ENCODE results near the gene RPL27A.
A peak's percentile ranks its signal among the peaks of the same experiment; 100 is the strongest.

Gene RPL27A

DNA sequence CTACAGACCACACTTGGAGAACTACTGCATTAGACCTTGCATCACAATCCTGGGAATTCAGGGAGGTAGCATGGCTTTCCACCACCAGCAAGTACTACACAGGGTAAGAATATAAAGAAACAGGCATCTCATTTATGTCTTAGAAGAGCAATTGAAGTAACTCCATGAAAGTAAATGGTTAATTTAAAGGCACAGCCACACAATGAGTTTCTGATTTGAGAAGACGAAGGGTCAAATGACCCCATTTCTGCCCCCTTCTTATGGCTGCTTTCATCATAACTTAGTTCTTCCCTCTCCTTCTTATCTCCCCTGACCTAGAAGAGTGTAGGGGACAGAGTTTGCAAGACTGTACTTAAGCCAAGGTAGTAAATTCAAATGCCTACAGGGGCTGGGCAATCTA lies 6.1 kb upstream of the RPL27A start:
- H3K9ac ChIP-seq (ENCODE audit: low read length): no peak overlapping the region
- no peak overlapping the region for H3K4me3 ChIP-seq (ENCODE audit: low read depth in 1 of 2, low read length in 2 of 2)
- no peaks in the 10 kb centered on the region for H3K27me3 ChIP-seq (ENCODE audit: control insufficient read depth in 1 of 2, insufficient read depth in 2 of 2, low read length in 2 of 2)
- no peaks in the 10 kb centered on the region for H3K9me3 ChIP-seq (ENCODE audit: low read length)
- peaks cover 9% of the 10 kb centered on the region for H3K4me1 ChIP-seq (ENCODE audit: insufficient read depth, low read length)
- H3K36me3 ChIP-seq (ENCODE audit: insufficient read depth, low read length): peaks cover 12% of the 10 kb centered on the region
- no peak overlapping the region for H3K27ac ChIP-seq (ENCODE audit: low read depth, low read length)

DNA sequence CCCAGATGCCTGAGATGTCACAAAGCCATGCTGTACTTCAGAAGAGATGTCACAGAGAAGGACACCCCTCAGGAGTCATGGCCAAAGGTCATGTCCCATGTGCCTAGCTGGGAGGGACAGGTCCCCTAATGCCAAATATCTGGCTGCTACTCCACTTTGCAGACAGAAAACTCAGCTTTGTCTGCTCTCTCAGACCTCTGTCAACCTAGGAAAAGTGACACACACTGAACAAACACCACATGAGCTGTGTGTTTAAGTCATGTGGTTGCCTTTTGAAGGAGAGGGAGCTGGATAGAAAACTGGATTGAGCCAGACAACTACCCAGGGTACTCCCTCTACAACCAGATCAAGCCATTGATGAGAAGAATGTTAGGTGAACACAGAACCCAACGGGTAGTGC lies 3.6 kb upstream of the RPL27A start:
- H3K9ac ChIP-seq (ENCODE audit: low read length): no peak overlapping the region
- H3K27me3 ChIP-seq (ENCODE audit: control insufficient read depth in 1 of 2, insufficient read depth in 2 of 2, low read length in 2 of 2): no peaks in the 10 kb centered on the region
- no peaks in the 10 kb centered on the region for H3K9me3 ChIP-seq (ENCODE audit: low read length)
- no peak overlapping the region for H3K4me3 ChIP-seq (ENCODE audit: low read depth in 1 of 2, low read length in 2 of 2)
- no peak overlapping the region for H3K27ac ChIP-seq (ENCODE audit: low read depth, low read length)
- H3K4me1 ChIP-seq (ENCODE audit: insufficient read depth, low read length): peaks cover 14% of the 10 kb centered on the region
- H3K36me3 ChIP-seq (ENCODE audit: insufficient read depth, low read length): peaks cover 16% of the 10 kb centered on the region

DNA sequence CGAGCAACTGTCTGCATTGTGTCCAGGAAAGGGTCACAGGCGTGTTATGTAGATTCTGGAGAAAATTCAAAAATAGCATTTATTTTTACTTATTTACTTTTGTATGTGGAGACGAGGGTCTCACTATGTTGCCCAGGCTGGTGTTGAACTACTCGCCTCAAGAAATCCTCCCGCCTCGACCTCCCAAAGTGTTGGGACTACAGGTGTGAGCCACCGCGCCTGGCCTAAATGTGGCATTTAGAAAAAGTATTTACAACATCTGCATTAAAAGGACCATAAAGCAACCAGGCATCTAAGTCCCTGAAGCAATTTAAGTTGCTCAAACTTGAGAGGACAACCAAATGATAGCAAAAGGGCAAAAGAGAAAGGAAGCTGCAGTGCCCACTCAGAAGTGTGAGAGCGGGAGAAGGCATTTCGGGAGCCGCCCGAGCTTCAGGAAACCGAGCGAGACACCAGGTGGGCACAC lies 722 bp upstream of the RPL27A start:
- Histone ChIP-seq H3K36me3 (ENCODE audit: insufficient read depth, low read length) (peaks cover 44% of the 10 kb centered on the region), H3K9me3 (ENCODE audit: low read length) (no peaks in the 10 kb centered on the region), H3K4me1 (ENCODE audit: insufficient read depth, low read length) (peaks cover 23% of the 10 kb centered on the region), H3K27me3 (ENCODE audit: control insufficient read depth in 1 of 2, insufficient read depth in 2 of 2, low read length in 2 of 2) (no peaks in the 10 kb centered on the region), H3K27ac (ENCODE audit: low read depth, low read length) (peak overlapping the region; percentile 96), H3K4me3 (ENCODE audit: low read depth in 1 of 2, low read length in 2 of 2) (peak overlapping the region; percentile 93), H3K9ac (ENCODE audit: low read length) (peak overlapping the region; percentile 100)

DNA sequence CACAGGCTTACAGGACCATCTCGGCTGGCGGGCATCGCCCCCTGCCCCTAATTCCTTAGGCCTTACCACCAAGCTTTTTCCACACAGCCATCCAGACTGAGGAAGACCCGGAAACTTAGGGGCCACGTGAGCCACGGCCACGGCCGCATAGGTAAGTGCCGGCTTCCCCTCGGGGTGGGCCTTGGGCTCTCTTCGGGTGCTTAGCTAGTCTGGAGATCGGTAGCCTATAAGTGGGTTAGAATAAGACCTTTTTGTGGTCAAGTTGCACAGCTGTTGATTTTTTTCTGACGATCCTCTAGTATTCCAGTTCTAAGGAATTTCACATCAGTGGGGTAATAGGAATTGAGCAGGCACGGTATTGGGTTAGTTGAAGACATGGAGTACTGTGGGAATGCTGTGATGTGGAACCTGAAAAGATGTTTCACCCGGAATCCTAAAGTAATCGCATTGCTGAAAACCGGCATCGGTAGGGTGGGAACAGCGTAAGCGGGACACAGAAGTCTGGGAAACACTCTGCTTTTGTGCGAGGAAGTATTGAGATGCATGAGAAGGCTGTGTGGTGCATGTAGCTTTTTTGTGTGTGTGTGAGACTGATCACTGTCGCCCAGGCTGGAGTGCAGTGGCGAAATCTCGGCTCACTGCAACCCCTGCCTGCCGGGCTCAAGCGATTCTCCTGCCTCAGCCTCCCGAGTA lies 669 bp downstream of the RPL27A start:
- peaks cover 45% of the 10 kb centered on the region for H3K36me3 ChIP-seq (ENCODE audit: insufficient read depth, low read length)
- peaks cover 27% of the 10 kb centered on the region for H3K4me1 ChIP-seq (ENCODE audit: insufficient read depth, low read length)
- no peaks in the 10 kb centered on the region for H3K9me3 ChIP-seq (ENCODE audit: low read length)
- H3K27ac ChIP-seq (ENCODE audit: low read depth, low read length): peak overlapping the region; percentile 96
- H3K9ac ChIP-seq (ENCODE audit: low read length): peak overlapping the region; percentile 100
- H3K27me3 ChIP-seq (ENCODE audit: control insufficient read depth in 1 of 2, insufficient read depth in 2 of 2, low read length in 2 of 2): no peaks in the 10 kb centered on the region
- peak overlapping the region; percentile 93 for H3K4me3 ChIP-seq (ENCODE audit: low read depth in 1 of 2, low read length in 2 of 2)

DNA sequence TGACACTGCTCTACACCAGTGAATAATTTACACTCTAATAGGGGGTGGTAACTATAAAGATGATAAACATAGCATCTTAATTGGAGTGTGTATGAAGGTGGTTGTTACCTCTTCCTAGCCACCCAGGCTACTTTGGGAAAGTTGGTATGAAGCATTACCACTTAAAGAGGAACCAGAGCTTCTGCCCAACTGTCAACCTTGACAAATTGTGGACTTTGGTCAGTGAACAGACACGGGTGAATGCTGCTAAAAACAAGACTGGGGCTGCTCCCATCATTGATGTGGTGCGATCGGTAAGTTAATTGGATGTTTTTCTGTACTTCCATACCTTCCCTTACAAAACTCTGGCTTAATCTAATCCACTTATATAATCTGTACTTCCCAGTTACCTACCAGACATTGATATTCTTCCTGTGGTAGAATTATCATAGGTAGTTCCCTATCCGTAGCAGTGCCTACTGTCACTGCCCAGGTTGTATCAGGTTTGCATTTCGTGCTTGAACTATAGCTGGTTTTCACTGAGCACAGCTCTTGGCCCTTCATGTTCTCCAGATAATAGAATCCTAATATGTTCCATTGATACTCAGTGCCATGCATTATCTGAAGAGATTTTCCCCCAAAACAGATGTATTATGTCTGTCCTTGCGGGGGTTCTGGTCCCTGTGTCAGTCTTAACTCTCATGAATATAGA lies 2.2 kb downstream of the RPL27A start:
- Histone ChIP-seq H3K9me3 (ENCODE audit: low read length) (no peaks in the 10 kb centered on the region), H3K27me3 (ENCODE audit: control insufficient read depth in 1 of 2, insufficient read depth in 2 of 2, low read length in 2 of 2) (no peaks in the 10 kb centered on the region), H3K36me3 (ENCODE audit: insufficient read depth, low read length) (peaks cover 38% of the 10 kb centered on the region), H3K4me1 (ENCODE audit: insufficient read depth, low read length) (peaks cover 29% of the 10 kb centered on the region), H3K9ac (ENCODE audit: low read length) (no peak overlapping the region), H3K27ac (ENCODE audit: low read depth, low read length) (no peak overlapping the region), H3K4me3 (ENCODE audit: low read depth in 1 of 2, low read length in 2 of 2) (peak overlapping the region in 1 of 2 donors; percentile 93)

DNA sequence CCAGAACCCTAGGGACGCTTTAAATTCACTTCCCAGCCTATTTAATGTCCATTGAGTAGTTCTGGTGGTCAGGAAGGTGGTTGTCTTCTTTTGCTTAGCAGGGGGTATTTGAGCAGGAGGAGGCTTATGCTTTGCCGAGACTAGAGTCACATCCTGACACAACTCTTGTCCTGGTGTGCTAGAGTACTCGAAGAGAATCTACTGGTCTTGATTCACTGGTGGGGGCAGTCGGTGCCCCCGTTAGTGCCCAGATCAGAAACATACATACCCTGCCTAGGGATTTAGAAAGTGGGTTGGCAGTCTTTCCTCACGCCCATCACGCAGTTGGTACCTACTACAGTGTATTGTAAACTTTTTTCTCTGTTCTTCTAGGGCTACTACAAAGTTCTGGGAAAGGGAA lies 2.7 kb downstream of the RPL27A start:
- H3K4me1 ChIP-seq (ENCODE audit: insufficient read depth, low read length): peaks cover 29% of the 10 kb centered on the region
- H3K4me3 ChIP-seq (ENCODE audit: low read depth in 1 of 2, low read length in 2 of 2): no peak overlapping the region
- no peaks in the 10 kb centered on the region for H3K9me3 ChIP-seq (ENCODE audit: low read length)
- H3K27me3 ChIP-seq (ENCODE audit: control insufficient read depth in 1 of 2, insufficient read depth in 2 of 2, low read length in 2 of 2): no peaks in the 10 kb centered on the region
- H3K27ac ChIP-seq (ENCODE audit: low read depth, low read length): no peak overlapping the region
- no peak overlapping the region for H3K9ac ChIP-seq (ENCODE audit: low read length)
- H3K36me3 ChIP-seq (ENCODE audit: insufficient read depth, low read length): peaks cover 40% of the 10 kb centered on the region

DNA sequence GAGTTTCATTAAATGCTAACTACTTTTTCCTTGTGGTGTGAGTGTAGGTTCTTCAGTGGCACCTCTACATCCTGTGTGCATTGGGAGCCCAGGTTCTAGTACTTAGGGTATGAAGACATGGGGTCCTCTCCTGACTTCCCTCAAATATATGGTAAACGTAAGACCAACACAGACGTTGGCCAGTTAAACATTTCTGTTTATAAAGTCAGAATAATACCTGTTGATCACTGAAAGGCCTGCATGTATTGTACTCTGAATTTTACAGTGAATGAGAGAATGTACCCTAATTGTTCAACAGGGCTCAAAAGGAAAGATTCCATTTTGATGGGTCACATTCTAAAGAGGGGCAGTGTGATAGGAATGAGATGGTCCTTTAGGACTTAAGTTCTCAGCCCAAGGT lies 3.2 kb downstream of the RPL27A start:
- Histone ChIP-seq H3K4me3 (ENCODE audit: low read depth in 1 of 2, low read length in 2 of 2) (no peak overlapping the region), H3K27ac (ENCODE audit: low read depth, low read length) (no peak overlapping the region), H3K4me1 (ENCODE audit: insufficient read depth, low read length) (peaks cover 29% of the 10 kb centered on the region), H3K36me3 (ENCODE audit: insufficient read depth, low read length) (peaks cover 37% of the 10 kb centered on the region), H3K9me3 (ENCODE audit: low read length) (no peaks in the 10 kb centered on the region), H3K27me3 (ENCODE audit: control insufficient read depth in 1 of 2, insufficient read depth in 2 of 2, low read length in 2 of 2) (no peaks in the 10 kb centered on the region), H3K9ac (ENCODE audit: low read length) (no peak overlapping the region)

DNA sequence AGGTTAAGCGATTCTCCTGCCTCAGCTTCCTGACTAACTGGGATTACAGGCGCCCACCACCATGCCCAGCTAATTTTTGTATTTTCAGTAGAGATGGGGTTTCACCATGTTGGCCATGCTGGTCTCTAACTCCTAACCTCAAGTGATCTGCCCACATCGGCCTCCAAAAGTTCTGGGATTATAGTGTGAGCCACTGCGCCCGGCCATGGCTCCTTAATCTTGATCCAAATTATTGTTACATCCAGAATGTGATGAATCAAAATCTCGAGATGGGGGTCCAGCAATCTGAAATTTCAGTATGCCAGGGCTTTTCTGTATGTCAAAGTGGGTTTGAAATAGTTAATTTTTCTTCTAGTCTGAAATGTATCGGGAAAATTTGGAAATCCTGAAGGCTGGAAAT lies 3.7 kb downstream of the RPL27A start:
- no peak overlapping the region for H3K27ac ChIP-seq (ENCODE audit: low read depth, low read length)
- peaks cover 37% of the 10 kb centered on the region for H3K36me3 ChIP-seq (ENCODE audit: insufficient read depth, low read length)
- no peak overlapping the region for H3K4me3 ChIP-seq (ENCODE audit: low read depth in 1 of 2, low read length in 2 of 2)
- H3K9me3 ChIP-seq (ENCODE audit: low read length): no peaks in the 10 kb centered on the region
- no peak overlapping the region for H3K9ac ChIP-seq (ENCODE audit: low read length)
- peaks cover 29% of the 10 kb centered on the region for H3K4me1 ChIP-seq (ENCODE audit: insufficient read depth, low read length)
- H3K27me3 ChIP-seq (ENCODE audit: control insufficient read depth in 1 of 2, insufficient read depth in 2 of 2, low read length in 2 of 2): no peaks in the 10 kb centered on the region

DNA sequence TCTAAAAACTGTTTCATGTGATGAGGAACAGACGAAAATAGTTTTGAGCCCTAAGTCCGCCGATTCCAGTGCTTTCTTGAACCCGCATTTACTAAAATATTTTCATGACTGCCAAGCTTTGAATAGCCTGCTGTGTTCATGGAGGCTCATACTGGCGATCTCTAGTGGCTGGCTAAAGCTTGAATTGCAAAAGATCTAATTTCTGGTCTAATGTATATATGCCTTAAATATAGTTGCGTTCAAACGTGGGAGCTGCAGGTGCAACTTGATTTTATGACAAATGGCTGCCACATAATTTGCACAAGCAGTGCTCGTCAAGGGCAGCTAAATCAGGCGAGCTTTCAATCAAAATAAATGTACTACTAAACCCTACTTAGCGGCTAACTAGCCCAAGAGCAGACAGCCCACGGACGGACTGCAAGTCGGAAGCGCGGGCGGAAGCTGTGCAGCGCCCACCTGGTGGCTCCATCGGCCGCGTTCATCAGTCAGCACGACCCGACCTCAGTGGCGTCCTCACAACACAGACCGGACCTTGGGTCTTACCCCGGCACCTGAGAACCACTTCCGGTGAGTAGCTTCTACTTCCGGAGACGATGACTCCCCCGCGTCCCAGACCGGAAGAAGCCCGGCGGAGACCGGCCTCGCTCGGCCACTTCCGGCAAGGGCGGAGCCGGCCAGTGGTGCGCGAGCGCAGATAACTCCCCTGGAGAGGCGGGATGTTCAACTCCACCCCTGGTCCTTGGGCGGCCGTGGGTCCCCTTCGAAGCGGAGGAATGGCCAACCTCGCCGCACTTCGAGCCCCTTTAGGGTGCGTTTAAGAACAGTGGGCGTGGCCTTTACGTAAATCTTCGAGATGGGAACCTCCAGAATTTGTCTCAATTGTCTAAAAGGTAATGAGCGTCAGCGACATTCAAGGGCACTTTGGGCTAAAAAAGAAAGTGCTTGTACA lies 6.1 kb downstream of the RPL27A start:
- Histone ChIP-seq H3K36me3 (ENCODE audit: insufficient read depth, low read length) (peaks cover 61% of the 10 kb centered on the region), H3K4me1 (ENCODE audit: insufficient read depth, low read length) (peaks cover 17% of the 10 kb centered on the region), H3K9me3 (ENCODE audit: low read length) (no peaks in the 10 kb centered on the region), H3K27ac (ENCODE audit: low read depth, low read length) (peak overlapping the region; percentile 84), H3K4me3 (ENCODE audit: low read depth in 1 of 2, low read length in 2 of 2) (peak overlapping the region; percentile 55 to 73), H3K27me3 (ENCODE audit: control insufficient read depth in 1 of 2, insufficient read depth in 2 of 2, low read length in 2 of 2) (no peaks in the 10 kb centered on the region), H3K9ac (ENCODE audit: low read length) (peak overlapping the region; percentile 13)

DNA sequence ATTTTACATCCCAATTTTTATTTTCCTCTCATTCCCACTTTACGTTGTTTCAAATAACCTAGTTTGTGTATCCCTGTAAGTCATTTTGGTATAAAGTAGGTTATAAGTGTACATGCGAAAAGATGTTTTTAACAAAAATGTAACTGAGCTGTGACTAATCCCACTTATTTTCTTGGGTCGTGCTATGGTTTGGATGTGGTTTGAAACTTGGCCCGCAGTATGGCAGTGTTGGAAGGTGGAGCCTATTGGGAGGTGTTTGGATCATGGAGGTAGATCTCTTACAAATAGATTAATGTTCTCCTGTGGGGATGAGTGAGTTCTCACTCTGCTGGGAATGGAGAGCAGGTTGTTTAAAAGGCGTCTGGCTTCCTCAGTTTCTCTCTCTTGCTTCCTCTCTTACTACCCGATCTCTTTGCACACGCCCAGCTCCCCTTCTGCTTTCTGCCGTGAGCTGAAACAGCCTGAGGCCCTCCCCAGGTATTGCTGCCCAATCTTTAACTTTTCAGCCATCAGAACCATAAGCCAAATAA lies 7.2 kb downstream of the RPL27A start:
- Histone ChIP-seq H3K4me3 (ENCODE audit: low read depth in 1 of 2, low read length in 2 of 2) (peak overlapping the region in 1 of 2 donors; percentile 73), H3K4me1 (ENCODE audit: insufficient read depth, low read length) (peaks cover 6% of the 10 kb centered on the region), H3K9ac (ENCODE audit: low read length) (no peak overlapping the region), H3K9me3 (ENCODE audit: low read length) (no peaks in the 10 kb centered on the region), H3K36me3 (ENCODE audit: insufficient read depth, low read length) (peaks cover 61% of the 10 kb centered on the region), H3K27me3 (ENCODE audit: control insufficient read depth in 1 of 2, insufficient read depth in 2 of 2, low read length in 2 of 2) (no peaks in the 10 kb centered on the region), H3K27ac (ENCODE audit: low read depth, low read length) (no peak overlapping the region)
